ENCODE measurements around the gene SLC16A1.
A peak's percentile ranks its signal among the peaks of the same experiment; 100 is the strongest.
"Not testable (repeated sequence)": the region's sequence is repeated elsewhere in the genome, so short reads cannot be mapped to it uniquely, and the experiment has no call there.

SLC16A1 gene

GRCh38 chr1:112964347-112964746 is 8.4 kb upstream of the SLC16A1 start:
- DNase-seq = no peak

DNA sequence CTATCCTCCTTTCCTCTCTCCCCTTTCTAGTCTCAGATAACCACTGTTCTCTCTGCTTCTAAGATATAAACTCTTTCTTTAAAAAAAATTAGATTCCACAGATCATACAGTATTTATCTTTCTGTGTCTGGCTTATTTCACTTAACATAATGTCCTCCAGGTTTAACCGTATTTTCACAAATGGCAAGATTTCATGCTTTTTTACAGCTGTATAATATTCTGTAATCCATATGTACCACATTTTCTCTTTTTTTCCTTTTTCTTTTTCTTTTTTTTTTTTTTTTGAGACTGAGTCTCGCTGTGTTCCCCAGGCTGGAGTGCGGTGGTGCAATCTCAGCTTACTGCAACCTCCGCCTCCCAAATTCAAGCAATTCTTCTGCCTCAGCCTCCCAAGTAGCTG is 5.1 kb upstream of the SLC16A1 start:
- no peak for DNase-seq

GRCh38 chr1:112960384-112960783 is 4.4 kb upstream of the SLC16A1 start:
- no peak for DNase-seq

- DNase-seq = not testable (repeated sequence)
Measured at GRCh38 chr1:112958236-112958635, 2.2 kb upstream of the SLC16A1 start.

GRCh38 chr1:112957133-112957812 is 1.3 kb upstream of the SLC16A1 start:
- DNase-seq = peak; percentile 73

DNA sequence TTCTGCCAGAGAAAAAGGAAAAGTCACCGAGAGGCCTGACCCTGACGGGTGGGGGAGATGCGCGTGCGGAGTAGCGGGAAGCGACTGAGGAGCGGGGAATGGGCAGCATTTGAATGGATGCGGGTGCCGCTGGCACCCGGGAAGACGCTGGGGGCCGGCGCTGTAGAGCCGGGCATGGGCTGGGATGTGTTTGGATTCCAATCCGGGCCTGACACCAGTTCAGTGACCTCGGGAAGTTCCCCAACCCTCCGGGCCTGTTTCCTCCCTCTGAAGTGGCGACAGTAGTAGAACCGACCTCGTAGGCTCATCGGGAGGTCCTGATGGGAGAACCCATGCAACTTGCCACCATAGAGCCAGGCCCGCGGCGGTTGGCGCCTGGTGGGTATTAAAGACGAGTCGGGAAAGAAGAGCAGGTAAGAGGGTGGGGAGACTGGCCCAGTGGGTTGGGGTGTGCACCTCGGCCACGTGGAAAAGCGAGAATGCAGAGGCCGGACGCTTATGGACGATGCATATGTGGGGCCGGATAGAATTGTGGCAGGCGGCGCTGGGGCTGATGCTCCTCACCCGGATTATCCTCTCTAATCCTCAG is 642 bp upstream of the SLC16A1 start:
- DNase-seq = peak; percentile 17

- DNase-seq = peak; percentile 36
Measured at GRCh38 chr1:112954945-112955772, 837 bp downstream of the SLC16A1 start.

DNA sequence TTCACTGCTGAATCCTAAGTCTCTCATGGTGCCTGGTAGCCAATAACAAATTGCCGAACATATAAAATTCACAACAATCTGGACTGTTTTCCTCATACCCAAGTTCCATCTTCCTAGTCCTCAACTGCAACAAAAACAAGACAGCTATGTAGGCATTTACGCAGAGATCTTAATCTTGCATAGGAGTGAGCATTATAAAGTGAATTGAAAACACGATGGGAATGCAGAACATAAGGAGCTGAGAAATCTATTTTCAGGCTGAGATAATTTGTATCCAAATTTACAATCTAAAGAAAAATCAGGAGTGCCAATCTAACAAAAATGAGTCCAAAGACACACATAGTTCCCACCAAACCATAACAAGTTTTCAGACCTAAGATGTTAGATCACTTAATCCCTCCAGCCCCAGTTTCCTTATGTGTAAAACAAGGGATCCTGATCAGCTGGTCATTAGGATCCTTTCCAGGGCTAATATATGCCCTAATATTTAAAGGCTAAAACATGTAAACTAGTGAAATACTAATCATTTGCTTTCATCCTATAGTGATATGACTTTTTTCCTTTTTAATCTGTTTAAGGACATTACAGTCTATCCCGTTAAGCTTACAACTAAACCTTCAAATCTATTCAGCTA is 1.9 kb downstream of the SLC16A1 start:
- no peak for DNase-seq

- no peak for DNase-seq
Measured at GRCh38 chr1:112950426-112950825, 5.6 kb downstream of the SLC16A1 start.

DNA sequence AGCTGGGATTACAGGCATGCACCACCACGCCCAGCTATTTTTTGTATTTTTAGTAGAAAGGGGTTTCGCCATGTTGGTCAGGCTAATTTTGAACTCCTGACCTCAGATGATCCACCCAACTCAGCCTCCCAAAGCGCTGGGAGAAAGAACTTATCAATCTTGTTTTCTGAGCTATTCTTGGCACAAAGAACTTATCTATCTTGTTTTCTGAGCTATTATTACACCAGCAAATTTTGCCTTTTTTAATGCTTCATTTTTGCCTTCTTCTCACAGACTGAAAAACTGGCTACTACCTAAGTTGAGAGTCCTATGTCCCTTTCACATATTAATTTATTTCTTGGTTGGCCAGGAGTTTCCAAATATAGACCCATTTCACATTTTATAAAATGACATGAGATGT is 9.3 kb downstream of the SLC16A1 start:
- DNase-seq = no peak

DNA sequence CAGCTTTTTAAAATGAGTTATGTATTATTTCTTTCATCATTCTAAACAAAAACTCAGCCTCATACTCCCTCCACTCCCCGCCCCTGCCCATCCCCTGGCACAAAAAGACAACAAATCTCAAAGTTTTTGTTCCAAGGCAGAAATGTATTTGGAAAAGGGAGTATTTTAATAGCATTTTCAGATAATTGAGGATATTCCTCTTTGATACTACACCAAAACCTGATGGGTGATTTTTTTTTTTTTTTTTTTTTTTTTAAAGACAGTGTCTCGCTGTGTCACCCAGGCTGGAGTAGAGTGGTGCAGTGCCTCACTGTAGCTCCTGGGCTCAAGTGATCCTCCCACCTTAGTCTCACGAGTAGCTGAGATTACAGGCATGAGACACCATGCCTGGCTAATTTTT is 16.2 kb downstream of the SLC16A1 start:
- DNase-seq = no peak

- no peak for DNase-seq
Measured at GRCh38 chr1:112938210-112938609, 17.8 kb downstream of the SLC16A1 start.

GRCh38 chr1:112937495-112937894 is 18.5 kb downstream of the SLC16A1 start:
- no peak for DNase-seq

DNA sequence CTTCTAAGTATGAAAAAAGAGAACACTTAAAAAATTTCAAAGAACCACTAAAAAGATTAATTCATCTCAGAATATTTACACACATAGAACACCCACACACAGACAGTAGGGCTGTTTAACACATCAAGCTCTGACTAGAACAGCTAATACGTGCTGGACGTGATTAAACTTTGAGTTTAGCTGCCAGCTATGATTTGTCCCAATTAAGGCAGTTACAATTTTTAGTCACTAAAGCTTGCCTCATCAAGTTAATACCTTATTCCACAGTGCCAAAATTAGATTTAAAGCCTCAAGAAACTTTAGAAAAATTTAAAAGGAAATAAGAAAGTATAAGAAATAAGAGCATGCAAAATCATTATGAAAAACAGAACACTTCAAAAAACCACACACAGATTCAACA is 18.9 kb downstream of the SLC16A1 start:
- no peak for DNase-seq

DNA sequence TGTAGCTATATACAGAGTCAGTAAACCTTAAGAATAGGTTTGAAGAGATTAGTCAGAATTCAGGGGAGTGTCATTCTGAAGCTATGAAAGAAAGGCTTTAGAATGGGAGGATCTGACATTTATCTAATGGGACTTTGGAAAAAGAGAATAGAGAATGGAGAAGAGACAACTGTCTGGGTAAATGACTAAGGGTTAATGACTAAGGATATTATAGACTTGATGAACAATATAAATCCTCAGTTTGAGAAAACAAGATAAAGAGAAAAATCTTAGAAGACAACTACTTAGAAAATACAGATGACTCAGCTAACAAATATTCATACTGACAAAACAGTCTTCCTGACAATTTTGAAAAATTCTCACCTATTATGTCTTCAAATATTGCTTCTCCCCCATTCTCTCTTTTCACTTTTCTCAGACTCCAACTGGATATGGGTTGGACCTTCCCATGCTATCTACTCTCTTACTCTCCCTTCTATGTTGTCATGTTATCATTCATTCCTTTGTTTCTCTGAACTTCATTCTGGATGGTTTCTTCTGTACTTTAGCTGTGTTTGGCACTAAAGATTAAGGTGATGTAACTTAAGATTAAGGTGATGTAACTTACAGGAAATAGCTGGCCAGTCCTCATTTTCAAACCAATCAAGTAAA is 20.4 kb downstream of the SLC16A1 start:
- DNase-seq = no peak

DNA sequence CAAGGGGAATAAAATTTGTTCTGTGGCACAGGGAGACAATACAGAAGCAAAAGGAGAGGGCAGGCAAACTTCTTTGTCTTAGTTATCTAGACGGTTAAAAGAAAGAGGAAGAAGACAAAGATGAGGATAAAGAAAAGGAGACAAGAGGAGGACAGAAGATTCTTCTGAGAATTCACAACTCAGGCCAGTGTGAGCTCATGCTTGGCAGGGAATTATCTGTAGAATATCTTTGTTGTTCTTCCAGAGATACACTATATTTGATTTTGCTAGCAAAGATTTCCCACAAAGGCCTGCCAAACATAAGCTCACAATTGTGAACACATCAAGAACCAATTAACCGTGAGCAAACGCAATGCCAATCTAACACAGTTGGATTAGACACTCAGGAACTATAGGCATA is 21.4 kb downstream of the SLC16A1 start:
- no peak for DNase-seq

GRCh38 chr1:112933820-112934571 is 22.0 kb downstream of the SLC16A1 start:
- DNase-seq = no peak

DNA sequence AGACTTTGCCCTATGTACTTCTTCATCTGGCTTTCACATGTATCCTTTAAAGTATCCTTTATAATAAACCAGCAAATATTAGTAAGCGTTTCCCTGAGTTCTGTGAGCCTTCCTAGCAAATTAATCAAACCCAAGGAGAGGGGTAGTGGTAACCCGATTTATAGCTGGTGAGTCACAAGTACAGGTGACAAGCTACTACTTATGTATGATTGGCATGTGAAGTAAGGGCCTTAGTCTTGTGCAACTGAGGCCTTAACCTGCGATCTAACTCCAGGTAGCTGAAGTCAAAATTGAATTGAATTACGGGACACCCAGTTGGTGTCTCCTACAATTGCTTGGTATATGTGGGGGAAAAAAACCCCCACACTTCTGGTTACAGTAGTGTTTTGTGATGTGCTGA is 26.0 kb downstream of the SLC16A1 start:
- DNase-seq = no peak

DNA sequence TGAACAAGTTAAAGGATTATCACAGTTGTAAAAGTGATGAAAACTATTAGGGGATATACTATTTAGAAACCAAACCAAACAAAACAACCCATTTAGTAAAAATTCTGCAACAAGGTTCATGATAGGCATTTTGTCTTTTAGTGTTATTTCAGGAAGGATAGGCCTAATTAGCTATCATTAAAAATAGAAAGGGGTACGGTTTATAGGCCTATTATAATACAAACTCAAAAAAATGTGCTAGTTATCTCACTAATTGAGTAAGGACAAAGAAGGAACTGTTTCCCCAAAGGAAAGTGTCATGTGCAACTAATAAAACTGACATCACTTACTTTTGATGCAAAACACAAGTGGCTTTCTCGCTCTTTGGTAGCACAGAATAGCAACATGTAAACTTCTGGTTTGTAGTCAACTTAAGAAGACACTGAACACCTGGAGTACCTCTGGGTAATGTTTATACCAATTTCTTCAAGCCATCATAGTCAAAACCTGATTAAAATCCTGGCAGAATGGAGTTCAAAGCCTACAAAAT is 28.5 kb downstream of the SLC16A1 start:
- no peak for DNase-seq

GRCh38 chr1:112926858-112927257 is 29.1 kb downstream of the SLC16A1 start:
- DNase-seq = no peak

- DNase-seq = no peak
Measured at GRCh38 chr1:112925015-112925414, 31.0 kb downstream of the SLC16A1 start.

GRCh38 chr1:112923959-112924349 is 32.0 kb downstream of the SLC16A1 start:
- no peak for DNase-seq

Data from CD4-positive, alpha-beta T cell treated with Interleukin-4 for 4 hours (primary cell).